GM23338 (cell line): ENCODE results near the gene RNLS. TPM values are rescaled to one million over a fixed set of nuclear protein-coding genes. Genes with fewer than 3 reads are reported as not detected.

Experiments
- ATAC-seq: fragments of 200-7000 bp; cut with Tn5 transposase; 3 replicates; pipeline ENCODE4 v1.9.1; 2020
- DNase-seq: peaks from one replicate; pipeline ENCODE4 v3.0.0-alpha.2; 2015; ENCODE audit warnings: low spot score
- H2AFZ ChIP-seq: fragments of 200-600 bp; sonication (generic); 2 replicates; pipeline ENCODE4 v1.8.0; 2016; ENCODE audit warnings: antibody characterized with exemption, mild to moderate bottlenecking, moderate library complexity
- H3F3A ChIP-seq: fragments of 200-600 bp; sonication (generic); replicated peaks from 2 replicates; pipeline ENCODE4 v1.8.0; 2017; ENCODE audit warnings: antibody characterized with exemption, mixed run types, low read depth
- H3K27ac ChIP-seq: fragments of 200-600 bp; sonication (generic); 2 replicates; pipeline ENCODE4 v1.6.1; 2016; ENCODE audit warnings: low read depth
- H3K27me3 ChIP-seq: fragments of 200-600 bp; sonication (generic); 2 replicates; pipeline ENCODE4 v1.8.0; 2016; ENCODE audit warnings: mild to moderate bottlenecking, mixed run types, moderate library complexity; ENCODE audit not compliant: insufficient read depth
- H3K36me3 ChIP-seq: fragments of 200-600 bp; sonication (generic); 2 replicates; pipeline ENCODE4 v1.8.0; 2016; ENCODE audit warnings: mild to moderate bottlenecking; ENCODE audit not compliant: insufficient read depth
- H3K4me1 ChIP-seq: fragments of 200-600 bp; sonication (generic); 2 replicates; pipeline ENCODE4 v1.8.0; 2016; ENCODE audit warnings: mild to moderate bottlenecking, moderate library complexity; ENCODE audit not compliant: insufficient read depth
- H3K4me2 ChIP-seq: fragments of 200-600 bp; sonication (generic); 2 replicates; pipeline ENCODE4 v1.7.1; 2017; ENCODE audit warnings: mixed run types
- H3K4me3 ChIP-seq: fragments of 200-600 bp; sonication (generic); 2 replicates; pipeline ENCODE4 v1.6.1; 2016; ENCODE audit warnings: mixed run types
- H3K79me2 ChIP-seq: fragments of 200-600 bp; sonication (generic); replicated peaks from 2 replicates; pipeline ENCODE4 v1.8.0; 2017; ENCODE audit warnings: mild to moderate bottlenecking; ENCODE audit not compliant: insufficient read depth
- H3K9me2 ChIP-seq: fragments of 200-600 bp; sonication (generic); 2 replicates; pipeline ENCODE4 v1.8.0; 2017; ENCODE audit not compliant: insufficient read depth
- H4K20me1 ChIP-seq: fragments of 200-600 bp; sonication (generic); replicated peaks from 2 replicates; pipeline ENCODE4 v1.8.0; 2017; ENCODE audit warnings: mild to moderate bottlenecking; ENCODE audit not compliant: insufficient read depth
- H3K27ac Mint-ChIP-seq: 2 replicates; pipeline ENCODE4 v1.8.0; 2020; ENCODE audit warnings: inconsistent platforms, mild to moderate bottlenecking, moderate library complexity, mixed read lengths
- H3K27me3 Mint-ChIP-seq: 3 replicates; pipeline ENCODE4 v1.8.0; 2022; ENCODE audit warnings: low read depth, mild to moderate bottlenecking, moderate library complexity, mixed read lengths, inconsistent platforms; ENCODE audit not compliant: insufficient read depth, poor library complexity
- H3K36me3 Mint-ChIP-seq: 3 replicates; pipeline ENCODE4 v1.8.0; 2021; ENCODE audit warnings: low read depth, mild to moderate bottlenecking, inconsistent platforms, moderate library complexity, mixed read lengths
- H3K4me1 Mint-ChIP-seq: 3 replicates; pipeline ENCODE4 v1.8.0; 2020; ENCODE audit warnings: mild to moderate bottlenecking, inconsistent platforms, mixed read lengths
- H3K4me3 Mint-ChIP-seq: 3 replicates; pipeline ENCODE4 v1.8.0; 2021; ENCODE audit warnings: moderate library complexity, mild to moderate bottlenecking, inconsistent platforms, mixed read lengths
- H3K9me3 Mint-ChIP-seq: 3 replicates; pipeline ENCODE4 v1.8.0; 2020; ENCODE audit warnings: moderate library complexity, mild to moderate bottlenecking, inconsistent platforms, mixed read lengths
- CREB1 ChIP-seq: fragments of 250-450 bp; sonication (Bioruptor Pico); IDR thresholded peaks from 2 replicates; pipeline ENCODE4 v1.5.0; 2020; ENCODE audit warnings: low read depth, mild to moderate bottlenecking, moderate library complexity
- CTCF ChIP-seq, 2 experiments: fragments of 200-600 bp in 1 of 2; sonication (generic) in 1 of 2; conservative IDR thresholded peaks; 2 replicates each; pipeline versions ENCODE4 v1.5.1 to v1.6.1; 2016 to 2017; ENCODE audit warnings: antibody characterized with exemption in 2 of 2, low read depth in 2 of 2, mild to moderate bottlenecking in 2 of 2, moderate library complexity in 1 of 2
- ETS1 ChIP-seq: IDR thresholded peaks from 2 replicates; pipeline ENCODE4 v1.6.1; 2016; ENCODE audit warnings: antibody characterized with exemption
- EZH2 ChIP-seq: fragments of 200-600 bp; sonication (generic); IDR thresholded peaks from one replicate; pipeline ENCODE4 v1.8.0; 2017; ENCODE audit warnings: antibody characterized with exemption, mild to moderate bottlenecking, low read depth; ENCODE audit not compliant: unreplicated experiment
- EZH2phosphoT487 ChIP-seq: fragments of 200-600 bp; sonication (generic); IDR thresholded peaks from one replicate; pipeline ENCODE4 v1.8.1; 2018; ENCODE audit warnings: antibody characterized with exemption; ENCODE audit not compliant: unreplicated experiment
- JUNB ChIP-seq: IDR thresholded peaks from one replicate; pipeline ENCODE4 v1.6.1; 2016; ENCODE audit warnings: antibody characterized with exemption; ENCODE audit not compliant: unreplicated experiment
- NANOG ChIP-seq: IDR thresholded peaks from 2 replicates; pipeline ENCODE4 v1.6.1; 2016; ENCODE audit warnings: antibody characterized with exemption, borderline replicate concordance
- POLR2AphosphoS5 ChIP-seq: IDR thresholded peaks from 2 replicates; pipeline ENCODE4 v1.6.1; 2016; ENCODE audit warnings: antibody characterized with exemption, low read depth
- REST ChIP-seq: IDR thresholded peaks from one replicate; pipeline ENCODE4 v1.6.1; 2018; ENCODE audit warnings: antibody characterized with exemption; ENCODE audit not compliant: unreplicated experiment
- STAT1 ChIP-seq: IDR thresholded peaks from one replicate; pipeline ENCODE4 v1.6.1; 2016; ENCODE audit warnings: antibody characterized with exemption; ENCODE audit not compliant: unreplicated experiment
- ZNF114 ChIP-seq: fragments of 250-450 bp; sonication (Bioruptor Pico); IDR thresholded peaks from 2 replicates; pipeline ENCODE4 v1.5.0; 2020; ENCODE audit warnings: mild to moderate bottlenecking, moderate library complexity
- ZNF331 ChIP-seq: fragments of 250-450 bp; sonication (Bioruptor Pico); IDR thresholded peaks from 2 replicates; pipeline ENCODE4 v1.5.0; 2020; ENCODE audit warnings: low read depth, mild to moderate bottlenecking, moderate library complexity
- ZNF462 ChIP-seq: fragments of 250-450 bp; sonication (Bioruptor Pico); IDR thresholded peaks from 2 replicates; pipeline ENCODE4 v1.5.0; 2020; ENCODE audit warnings: mild to moderate bottlenecking, moderate library complexity
- polyA plus RNA-seq: library from polyadenylated mRNA; unstranded; fragments of >200 nt; fragmentation: Nextera tagmentation; extraction: Ambion mirVana; gene quantifications from 2 replicates; pipeline ENCODE4 v1.2.1, GENCODE V29; 2016
- total RNA-seq: library from RNA; depleted of rRNA; stranded (reverse); fragments of >200 nt; shearing (Covaris generic); gene quantifications from 2 replicates; pipeline ENCODE4 v1.2.3, GENCODE V29; 2014

Gene RNLS
- total and polyA plus RNA-seq, 2 experiments from 2014 or later, result 8.8 to 15.2 TPM

GRCh38 chr10:88408096-88408495 lies 175.0 kb downstream of the RNLS start (continued):
- TF ChIP-seq ZNF462, result no peak
- no peak for TF ChIP-seq EZH2
- TF ChIP-seq JUNB, result no peak
- no peak for TF ChIP-seq POLR2AphosphoS5

- Histone ChIP-seq H3F3A (no peaks in the 10 kb centered on the region), H4K20me1 (no peaks in the 10 kb centered on the region), H3K36me3 (no peaks in the 10 kb centered on the region), H3K9me2 (no peaks in the 10 kb centered on the region), H3K27ac (no peak overlapping the region), H3K4me1 (no peaks in the 10 kb centered on the region), H2AFZ (no peak overlapping the region), H3K27me3 (no peaks in the 10 kb centered on the region), H3K4me3 (no peak overlapping the region), H3K79me2 (no peaks in the 10 kb centered on the region), H3K4me2 (no peak overlapping the region)
- ATAC-seq (no peak), DNase-seq (no peak)
- Mint-ChIP-seq H3K9me3 (peaks cover 7% of the 10 kb centered on the region), H3K27me3 (no peaks in the 10 kb centered on the region), H3K36me3 (peaks cover 3% of the 10 kb centered on the region; the same call in 2 of the 3 replicates), H3K4me1 (no peaks in the 10 kb centered on the region; the same call in 2 of the 3 replicates), H3K27ac (no peak overlapping the region), H3K4me3 (no peak overlapping the region)
- TF ChIP-seq STAT1 (no peak), ZNF331 (CRISPR knock-in tag) (no peak), ZNF114 (CRISPR knock-in tag) (no peak), EZH2phosphoT487 (no peak), CTCF (conservative IDR thresholded peaks at IDR 0.05; ENCODE audit: low read depth in 2 of 2) (no peak), POLR2AphosphoS5 (no peak), NANOG (no peak), REST (no peak), EZH2 (no peak), ETS1 (no peak), JUNB (no peak), CREB1 (CRISPR knock-in tag) (no peak)
Observed at GRCh38 chr10:88404133-88404532, 179.0 kb downstream of the RNLS start.
